GM19025 (cell line): Measurements from ENCODE around the gene ZBTB16.
"Not testable (repeated sequence)": the region's sequence is repeated elsewhere in the genome, so short reads cannot be mapped to it uniquely, and the experiment has no call there.

Source experiments
- ATAC-seq: cut with Tn5 transposase; IDR thresholded peaks from one replicate; pipeline ENCODE4 v1.9.1; 2021; ENCODE audit warnings: mild to moderate bottlenecking, low read depth, moderate library complexity; ENCODE audit not compliant: unreplicated experiment

ZBTB16 gene

DNA sequence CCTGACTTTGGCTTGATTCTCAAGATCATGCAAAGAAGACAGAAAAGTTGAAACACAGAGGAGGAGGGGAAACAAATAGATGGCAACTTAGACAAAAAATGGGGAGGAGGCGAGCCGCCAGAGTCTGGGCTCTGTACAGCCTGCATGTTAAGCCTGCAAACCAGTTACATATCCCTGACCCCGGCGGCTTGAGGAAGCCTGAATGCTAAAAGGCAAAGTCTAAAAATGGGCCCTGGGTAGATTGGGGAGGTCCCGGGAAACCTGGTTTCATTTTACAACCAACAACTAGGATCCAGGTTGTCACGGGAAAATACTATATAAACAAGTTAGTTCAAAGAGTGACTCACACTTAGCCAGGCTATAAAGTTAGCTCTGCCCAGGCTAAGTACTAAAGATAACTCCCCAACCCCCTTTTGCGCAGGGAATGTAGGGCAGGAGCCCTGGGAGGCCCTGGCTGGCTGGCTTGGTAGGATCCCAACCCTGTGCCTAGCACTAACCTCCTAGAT is 18.8 kb upstream of the ZBTB16 start:
- ATAC-seq = no peak

DNA sequence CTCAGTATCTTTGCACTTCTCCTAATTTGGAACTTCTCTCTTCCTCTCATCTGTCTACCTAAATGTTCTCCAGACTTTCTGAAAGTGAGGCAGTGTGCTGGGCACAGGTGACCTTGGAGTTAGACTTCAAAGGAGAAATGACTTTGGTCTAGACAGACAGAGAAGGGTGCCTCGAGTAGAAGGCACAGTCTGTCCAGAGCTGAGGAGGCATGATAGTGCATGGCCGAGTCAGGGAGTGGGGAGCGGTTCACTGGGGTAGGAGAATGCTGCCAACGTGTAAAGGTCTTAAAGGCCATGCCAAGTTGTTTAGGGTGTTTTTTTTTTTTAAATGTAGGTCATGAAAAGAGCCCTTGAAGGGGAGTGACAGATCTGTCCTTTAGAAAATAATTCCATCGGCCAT is 17.3 kb upstream of the ZBTB16 start:
- no peak for ATAC-seq

- ATAC-seq = no peak
Measured at GRCh38 chr11:114044042-114044871, 15.3 kb upstream of the ZBTB16 start.

GRCh38 chr11:114047327-114047726 is 12.2 kb upstream of the ZBTB16 start:
- ATAC-seq = no peak

DNA sequence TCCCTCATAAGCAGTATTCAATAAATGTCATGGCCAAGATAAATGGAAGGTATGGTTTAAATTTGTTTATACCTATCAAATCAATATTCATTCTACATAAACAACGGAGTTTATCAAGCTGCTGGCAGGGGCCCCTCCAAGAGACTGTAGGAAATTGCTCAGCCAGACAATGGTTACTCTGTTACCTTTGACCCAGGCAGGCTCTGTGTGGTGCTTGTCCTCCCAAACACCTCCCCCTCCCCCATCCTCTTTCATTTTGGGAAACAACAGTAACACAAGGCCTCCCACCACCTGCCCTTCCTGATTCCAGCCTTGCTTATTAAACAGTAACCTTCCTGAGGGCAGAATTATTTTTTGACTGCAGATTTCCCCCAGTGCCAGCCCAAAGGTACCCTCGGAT is 10.5 kb upstream of the ZBTB16 start:
- ATAC-seq = no peak

GRCh38 chr11:114049766-114050165 is 9.7 kb upstream of the ZBTB16 start:
- not testable (repeated sequence) for ATAC-seq

GRCh38 chr11:114050258-114050927 is 9.1 kb upstream of the ZBTB16 start:
- ATAC-seq = no peak

- ATAC-seq = no peak
Measured at GRCh38 chr11:114051558-114051957, 8.0 kb upstream of the ZBTB16 start.

DNA sequence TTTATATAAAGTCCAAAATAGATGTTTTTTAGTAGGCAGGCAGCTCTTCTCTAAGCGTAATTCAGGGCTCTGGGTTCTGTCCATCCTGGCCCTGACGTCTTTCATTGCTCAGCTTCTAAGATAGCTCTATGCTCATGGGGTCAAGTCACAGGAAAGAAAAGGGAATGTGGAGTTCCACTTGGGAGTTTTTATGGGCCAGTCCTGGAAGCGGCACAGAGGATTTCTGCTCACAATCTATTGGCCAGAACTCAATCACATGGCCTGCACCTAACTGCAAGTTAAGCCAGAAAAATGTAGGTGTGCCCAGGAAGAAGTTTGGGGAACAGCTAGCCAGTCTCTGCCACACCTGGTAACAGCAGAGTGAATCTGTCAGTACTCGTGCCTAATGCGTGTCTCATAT is 7.4 kb upstream of the ZBTB16 start:
- ATAC-seq = no peak

- ATAC-seq = no peak
Measured at GRCh38 chr11:114053406-114053805, 6.1 kb upstream of the ZBTB16 start.

- no peak for ATAC-seq
Measured at GRCh38 chr11:114054806-114055205, 4.7 kb upstream of the ZBTB16 start.

GRCh38 chr11:114056409-114056808 is 3.1 kb upstream of the ZBTB16 start:
- ATAC-seq = no peak

- ATAC-seq = no peak
Measured at GRCh38 chr11:114057147-114057546, 2.4 kb upstream of the ZBTB16 start.

- ATAC-seq = no peak
Measured at GRCh38 chr11:114057605-114058004, 1.9 kb upstream of the ZBTB16 start.

DNA sequence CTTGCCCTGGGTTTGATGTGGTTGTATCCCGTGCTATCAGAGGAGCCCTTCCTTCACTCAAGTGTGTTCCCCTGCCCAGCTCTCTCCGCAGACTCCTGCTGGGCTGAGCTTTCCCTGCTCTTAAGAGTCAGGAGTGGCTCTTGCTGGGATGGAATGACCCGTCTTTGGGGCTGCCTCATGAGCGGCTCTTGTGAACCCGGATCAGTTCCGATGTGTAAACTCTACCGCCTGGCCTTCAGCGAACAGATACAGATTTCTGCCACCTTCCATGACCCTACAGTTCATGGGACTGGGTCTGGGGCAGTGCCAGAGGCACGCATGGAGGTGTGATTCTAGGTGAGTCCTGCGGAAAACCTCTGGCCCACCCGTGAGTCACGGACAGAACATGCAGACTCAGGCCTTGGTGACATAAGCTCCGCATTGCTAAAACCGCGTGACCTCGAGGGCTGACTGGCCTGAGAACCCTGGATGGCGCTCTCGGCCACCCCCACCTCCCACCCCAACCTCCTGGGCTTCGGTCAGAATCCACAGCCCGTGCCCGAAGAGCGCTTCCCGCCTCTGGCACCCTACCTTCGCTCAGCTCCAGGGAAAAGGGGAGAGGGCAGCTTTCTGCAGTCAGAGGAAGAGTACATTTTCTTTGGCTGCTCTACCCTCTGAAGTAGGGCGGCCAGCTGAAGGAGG is 1.3 kb upstream of the ZBTB16 start:
- ATAC-seq = no peak

GRCh38 chr11:114058871-114059277 is 637 bp upstream of the ZBTB16 start:
- no peak for ATAC-seq

DNA sequence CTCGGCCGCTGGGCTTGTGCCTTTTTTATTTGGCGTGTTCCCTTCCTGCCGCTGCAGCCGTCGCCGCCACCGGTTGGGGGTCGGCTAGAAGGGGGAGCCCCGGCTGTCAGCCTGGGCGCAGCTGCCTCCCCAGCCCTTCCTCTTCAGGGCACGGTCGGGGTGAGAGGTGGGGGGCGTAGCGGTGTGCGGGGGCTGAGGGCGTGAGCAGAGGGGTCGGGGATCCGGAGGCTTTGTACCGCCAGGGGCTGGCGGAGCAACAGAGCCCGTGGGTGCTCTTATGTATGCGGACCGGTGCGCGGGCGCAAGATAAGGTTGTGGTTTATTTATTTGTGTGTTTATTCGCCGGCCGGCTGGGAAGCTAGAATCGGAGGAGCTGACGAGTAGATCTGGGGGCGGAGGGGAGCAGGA is 477 bp downstream of the ZBTB16 start:
- no peak for ATAC-seq

DNA sequence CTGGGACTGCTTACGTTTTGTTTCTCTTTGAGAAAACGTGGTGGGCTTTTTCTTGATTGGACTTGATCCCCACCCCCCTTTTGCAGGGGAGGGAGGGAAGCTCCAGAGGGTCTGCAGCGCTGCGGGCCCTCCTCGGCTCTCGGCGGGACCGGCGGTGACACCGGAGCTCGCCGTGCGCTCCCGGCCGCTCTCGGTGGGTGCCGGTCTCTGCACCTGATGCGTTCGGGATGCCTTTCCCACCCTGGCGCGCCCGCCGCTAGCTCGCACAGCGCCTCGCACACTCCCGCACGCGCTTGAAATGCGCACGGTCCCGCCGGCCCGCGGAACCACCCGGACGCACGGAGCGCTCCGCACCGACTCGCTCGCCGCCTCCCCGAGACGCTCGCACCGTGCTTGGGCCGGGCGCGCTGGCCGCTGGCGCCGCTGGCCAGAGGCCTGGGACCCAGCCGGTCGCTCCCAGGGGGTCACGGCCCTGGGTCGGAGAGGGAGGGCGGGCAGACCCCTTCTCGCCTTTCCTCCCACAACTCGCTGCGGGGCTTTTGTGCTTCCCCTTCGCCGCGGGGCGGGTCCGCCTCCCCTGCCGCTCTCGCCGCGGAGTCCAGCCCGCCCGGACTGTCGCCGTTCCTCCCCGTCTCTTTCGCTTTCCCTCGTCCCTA is 1.0 kb downstream of the ZBTB16 start:
- no peak for ATAC-seq

DNA sequence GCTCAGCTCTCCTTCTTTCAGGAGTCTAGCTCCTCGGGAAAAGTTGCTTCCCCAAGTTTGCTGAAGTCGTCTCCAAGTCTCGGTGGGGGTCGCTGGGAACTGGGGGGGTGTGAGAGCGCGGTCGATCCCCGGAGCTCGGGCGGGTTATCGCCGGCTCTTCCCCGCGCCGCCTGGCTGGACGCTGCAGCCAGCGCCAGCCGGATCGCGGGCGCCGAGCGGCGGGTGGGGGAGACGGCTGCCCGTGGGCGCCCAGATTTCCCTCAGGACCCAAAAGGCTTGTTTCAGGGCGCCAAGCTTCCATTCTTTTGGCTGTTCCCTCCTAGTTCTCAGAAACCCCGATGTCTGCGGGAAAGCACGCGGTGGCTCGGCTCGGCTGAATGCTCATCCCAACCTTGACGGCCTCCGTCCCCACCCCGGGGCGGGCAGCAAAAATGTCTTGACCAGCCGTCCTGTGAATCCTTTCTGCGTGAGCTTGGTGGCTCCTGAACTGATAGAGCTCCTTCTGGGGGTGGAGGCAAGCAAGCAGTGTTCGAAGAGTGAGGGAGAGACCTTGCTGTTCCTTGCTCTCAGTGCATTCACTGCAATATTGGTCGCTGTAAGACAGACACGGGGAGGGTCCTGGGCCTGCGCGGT is 1.7 kb downstream of the ZBTB16 start:
- ATAC-seq = no peak

GRCh38 chr11:114061681-114062049 is 2.2 kb downstream of the ZBTB16 start:
- ATAC-seq = no peak
